ENCODE data around the gene IL6R. TPM values are rescaled to one million over a fixed set of nuclear protein-coding genes. Genes with fewer than 3 reads are reported as not detected.

The IL6R gene
- total and polyA plus RNA-seq, 2 of the 4 experiments (the other 2 are of a cell fraction): 5.3 to 9.5 TPM

DNA sequence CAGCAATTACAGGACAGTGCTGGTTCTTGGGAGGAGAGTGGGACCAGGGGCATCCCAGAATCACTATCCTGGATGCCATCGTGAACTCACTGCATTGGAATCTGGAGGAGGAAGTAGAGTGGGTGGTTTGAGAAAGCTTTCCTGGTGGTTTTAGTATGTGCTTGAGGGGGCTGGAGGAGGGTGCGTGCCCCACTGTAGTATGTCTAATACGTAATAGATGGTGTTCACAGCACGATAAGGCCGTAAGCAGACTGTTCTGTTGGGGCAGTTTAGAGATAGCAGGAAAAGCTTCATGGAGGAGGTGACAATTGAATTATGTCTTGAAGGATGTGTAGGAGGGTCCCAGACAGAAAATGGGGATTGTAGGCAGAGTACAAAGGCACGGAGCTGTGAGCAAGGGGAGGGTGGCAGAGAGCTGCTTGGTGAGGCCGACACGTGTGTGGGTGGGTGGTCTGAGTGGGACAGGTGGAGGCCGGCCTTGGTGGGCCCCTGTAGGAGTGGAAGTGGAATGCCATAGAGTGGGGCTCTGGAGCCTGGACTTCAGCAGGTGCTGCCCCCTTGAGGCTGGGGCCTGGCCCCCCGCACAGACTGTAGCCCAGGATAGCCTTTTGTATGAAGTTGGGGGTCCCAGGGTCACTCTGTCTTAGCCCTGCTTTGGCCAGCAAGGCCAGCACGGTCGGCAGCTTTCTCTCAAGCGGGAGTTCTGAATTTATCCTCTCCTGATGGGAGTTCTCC, 37.0 kb downstream of the IL6R start:
- ChIA-PET POLR2A (ENCODE audit: unreplicated experiment) (no interaction called here), CTCF (no interaction called here)
- no peaks in the 10 kb centered on the region for H3K79me1 ChIP-seq (ENCODE audit: low read depth in 1 of 2, low read length in 2 of 2)
- H3K9ac ChIP-seq (ENCODE audit: low read depth, low read length): no peak overlapping the region
- H2AFZ ChIP-seq (replicated peaks; ENCODE audit: low read length, poor library complexity): no peak overlapping the region
- H3K4me1 ChIP-seq (ENCODE audit: control insufficient read depth, insufficient read depth, low read length): peaks cover 23% of the 10 kb centered on the region
- H3K23ac ChIP-seq (ENCODE audit: low read depth, low read length): no peak overlapping the region
- 71% methylated on average over 11 of the region's 13 CpGs; no CpG with 5 or more reads in 1 of the 2 experiments for WGBS, 2 experiments (ENCODE audit: extremely low coverage in 2 of 2, insufficient read length in 1 of 2)
- peak overlapping the region; percentile 36; the same call in 1 of the 2 replicates for H3K4me2 ChIP-seq (ENCODE audit: low read depth, low read length)
- intact Hi-C loops (cut with micrococcal nuclease) (loop anchor here (10.0 kb wide), 1 partner anchor 167 kb away; the partner anchor contains the start of gene HAX1), dilution Hi-C loops (cut with HindIII; ENCODE audit: low sequenced_read_pairs, unreplicated experiment) (no loop called here), in situ Hi-C loops (cut with MboI; ENCODE audit: low sequenced_read_pairs) (no loop called here)
- DNase-seq: peak; percentile 64
- TF ChIP-seq, protein P1, sequence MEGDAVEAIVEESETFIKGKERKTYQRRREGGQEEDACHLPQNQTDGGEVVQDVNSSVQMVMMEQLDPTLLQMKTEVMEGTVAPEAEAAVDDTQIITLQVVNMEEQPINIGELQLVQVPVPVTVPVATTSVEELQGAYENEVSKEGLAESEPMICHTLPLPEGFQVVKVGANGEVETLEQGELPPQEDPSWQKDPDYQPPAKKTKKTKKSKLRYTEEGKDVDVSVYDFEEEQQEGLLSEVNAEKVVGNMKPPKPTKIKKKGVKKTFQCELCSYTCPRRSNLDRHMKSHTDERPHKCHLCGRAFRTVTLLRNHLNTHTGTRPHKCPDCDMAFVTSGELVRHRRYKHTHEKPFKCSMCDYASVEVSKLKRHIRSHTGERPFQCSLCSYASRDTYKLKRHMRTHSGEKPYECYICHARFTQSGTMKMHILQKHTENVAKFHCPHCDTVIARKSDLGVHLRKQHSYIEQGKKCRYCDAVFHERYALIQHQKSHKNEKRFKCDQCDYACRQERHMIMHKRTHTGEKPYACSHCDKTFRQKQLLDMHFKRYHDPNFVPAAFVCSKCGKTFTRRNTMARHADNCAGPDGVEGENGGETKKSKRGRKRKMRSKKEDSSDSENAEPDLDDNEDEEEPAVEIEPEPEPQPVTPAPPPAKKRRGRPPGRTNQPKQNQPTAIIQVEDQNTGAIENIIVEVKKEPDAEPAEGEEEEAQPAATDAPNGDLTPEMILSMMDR (conservative IDR thresholded peaks at IDR 0.05; ENCODE audit: low read depth, low read length): 0 out of 2 replicates have a peak, but pooled peaks have one; percentile 22
- TF ChIP-seq FOS (IDR thresholded peaks at IDR 0.05; ENCODE audit: low read depth, low read length) (peak; percentile 9; the same call in 1 of the 2 replicates), RFX5 (IDR thresholded peaks at IDR 0.05; ENCODE audit: low read depth, low read length) (no peak), NFE2L2 (IDR thresholded peaks at IDR 0.05; ENCODE audit: low read depth, low read length) (no peak), MAFK (IDR thresholded peaks at IDR 0.05; ENCODE audit: low read depth, low read length) (no peak), CHD1 (IDR thresholded peaks at IDR 0.05; ENCODE audit: low read depth, low read length) (no peak), MXI1 (IDR thresholded peaks at IDR 0.05; ENCODE audit: borderline replicate concordance, low read depth, low read length) (no peak), RCOR1 (IDR thresholded peaks at IDR 0.05; ENCODE audit: insufficient replicate concordance, low read length) (no peak), BHLHE40 (IDR thresholded peaks at IDR 0.05; ENCODE audit: low read depth, low read length) (no peak), POLR2A (IDR thresholded peaks at IDR 0.05; ENCODE audit: low read depth, low read length) (no peak)
- no peak overlapping the region for H3K4me3 ChIP-seq (ENCODE audit: insufficient read depth, low read depth, low read length)
- H4K5ac ChIP-seq (ENCODE audit: low read depth, low read length): no peak overlapping the region
- H2BK120ac ChIP-seq (ENCODE audit: low read depth, low read length): peak overlapping the region; percentile 54
- H3K9me3 ChIP-seq (ENCODE audit: control insufficient read depth, insufficient read depth, low read length): no peaks in the 10 kb centered on the region
- peaks cover 22% of the 10 kb centered on the region for H3K36me3 ChIP-seq (ENCODE audit: control insufficient read depth, insufficient read depth, low read length)
- no peak overlapping the region for H3K14ac ChIP-seq (replicated peaks; ENCODE audit: low read depth, low read length)
- peak overlapping the region; percentile 40; the same call in 1 of the 2 replicates for H4K91ac ChIP-seq (ENCODE audit: insufficient read depth, low read depth, low read length)
- 0 out of 3 replicates have a peak overlapping the region, but pooled peaks have one; percentile 6 for H2BK15ac ChIP-seq (ENCODE audit: low read depth, low read length)
- no peak overlapping the region for H3K27ac ChIP-seq (ENCODE audit: insufficient read depth, low read length)
- no peak overlapping the region for H3K56ac ChIP-seq (ENCODE audit: extremely low read depth, insufficient read depth, low read length)
- H2BK5ac ChIP-seq (ENCODE audit: low read depth, low read length, poor library complexity, severe bottlenecking): no peak overlapping the region
- H2AK9ac ChIP-seq (replicated peaks; ENCODE audit: low read depth, low read length, poor library complexity): no peak overlapping the region
- peak; percentile 5; the same call in 1 of the 2 replicates for ATAC-seq (ENCODE audit: low read depth)
- peaks cover 13% of the 10 kb centered on the region for H3K9me1 ChIP-seq (ENCODE audit: insufficient read depth, low read length)
- H4K8ac ChIP-seq (ENCODE audit: low read depth in 2 of 2, low read length in 2 of 2): peak overlapping the region in 1 of 2 experiments; percentile 15; a peak in 1 of 4 replicates
- H3K27me3 ChIP-seq (ENCODE audit: control insufficient read depth, insufficient read depth, low read length): peaks cover 17% of the 10 kb centered on the region
- H3K4ac ChIP-seq (ENCODE audit: low read depth, low read length): peak overlapping the region; percentile 54; the same call in 1 of the 2 replicates
- peak overlapping the region; percentile 54 for H2BK20ac ChIP-seq (ENCODE audit: low read depth, low read length)
- H3K18ac ChIP-seq (ENCODE audit: low read depth, low read length): 0 out of 2 replicates have a peak overlapping the region, but pooled peaks have one; percentile 28
- 0 out of 2 replicates have a peak overlapping the region, but pooled peaks have one; percentile 5 for H2AK5ac ChIP-seq (ENCODE audit: low read depth, low read length)
- peaks cover 24% of the 10 kb centered on the region; the same call in 1 of the 2 replicates for H4K20me1 ChIP-seq (ENCODE audit: insufficient read depth, low read length)
- BruUV-seq (replicated peaks): no TSS peak

Data from IMR-90 (cell line).